GM19395 (cell line): ENCODE data around the gene RNF112.

Experiments used
- ATAC-seq: cut with Tn5 transposase; IDR thresholded peaks from one replicate; pipeline ENCODE4 v1.9.1; 2021; ENCODE audit warnings: mild to moderate bottlenecking, moderate library complexity; ENCODE audit not compliant: unreplicated experiment

RNF112 gene

DNA sequence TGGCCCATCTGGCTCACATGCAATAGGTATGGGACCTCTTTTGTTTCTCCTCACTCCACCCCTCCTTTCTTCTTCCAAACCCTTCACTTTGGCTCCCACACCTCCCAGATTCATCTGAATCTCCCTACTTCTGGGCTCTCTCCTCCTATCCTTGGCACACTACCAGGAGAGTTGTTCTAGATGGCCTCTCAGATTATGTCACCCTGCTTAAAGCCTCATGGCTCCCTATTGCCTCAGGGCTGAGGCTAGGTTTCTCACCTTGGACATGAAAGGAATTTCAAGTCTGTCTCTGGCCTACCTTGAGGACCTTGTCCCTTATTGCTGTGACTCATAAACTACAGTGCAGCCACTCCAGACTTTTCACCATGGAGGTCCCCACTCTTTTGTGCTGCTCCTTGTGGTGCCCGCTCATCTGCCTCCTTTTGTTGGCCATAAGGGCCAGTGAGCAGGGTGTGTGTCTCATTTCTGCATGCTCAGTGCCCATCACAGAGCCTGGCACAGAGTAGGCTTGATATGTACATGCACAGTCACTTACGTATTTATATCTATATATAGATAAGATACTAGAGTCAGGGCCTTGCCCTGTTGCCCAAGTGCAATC is 23.0 kb upstream of the RNF112 start:
- no peak for ATAC-seq

DNA sequence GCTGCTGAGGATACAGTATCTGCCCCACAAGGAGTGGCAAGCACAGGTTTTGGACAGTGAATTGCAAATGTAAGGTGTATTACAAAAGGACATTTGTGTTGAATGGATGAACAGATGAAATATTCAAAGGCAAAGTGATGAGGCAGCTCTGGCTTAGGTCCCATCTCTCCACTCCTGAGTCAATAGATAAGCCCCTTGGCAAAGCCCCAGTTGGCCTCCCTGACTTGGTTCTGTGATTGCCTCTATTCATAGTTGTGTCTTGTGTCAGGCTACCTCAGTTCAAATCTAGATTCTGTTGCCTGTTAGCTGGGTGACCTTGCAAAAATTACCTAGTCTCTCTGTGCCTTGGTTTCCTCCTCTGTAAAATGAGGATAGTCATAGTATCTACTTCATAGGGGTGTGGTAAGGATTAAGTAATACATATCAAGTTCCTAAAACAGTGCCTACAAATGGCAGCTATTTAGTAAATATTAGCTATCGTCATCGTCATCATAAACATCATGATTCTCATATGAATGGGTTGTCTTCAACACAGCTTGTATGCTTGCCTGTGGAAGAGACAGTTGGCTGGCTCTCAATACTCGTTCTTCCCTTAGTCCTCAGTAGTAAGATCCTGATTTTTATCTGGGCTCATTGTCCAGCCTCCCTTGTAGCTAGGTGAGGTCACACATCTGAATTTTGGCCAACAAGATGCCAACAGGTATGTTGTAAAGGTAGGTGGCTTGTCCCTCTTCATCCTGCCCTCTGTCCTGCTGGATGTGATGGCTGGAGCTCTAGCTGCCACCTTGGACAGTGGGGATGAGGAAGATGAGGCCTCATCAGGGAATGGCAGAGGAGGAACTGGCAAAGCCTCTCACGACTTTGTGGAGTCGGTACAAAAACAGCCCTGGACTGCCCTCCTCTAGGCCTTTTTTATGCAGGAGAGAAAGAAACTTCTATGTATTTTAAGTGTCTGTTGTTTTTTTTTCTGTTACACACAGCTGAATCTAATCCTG is 21.9 kb upstream of the RNF112 start:
- ATAC-seq = no peak

DNA sequence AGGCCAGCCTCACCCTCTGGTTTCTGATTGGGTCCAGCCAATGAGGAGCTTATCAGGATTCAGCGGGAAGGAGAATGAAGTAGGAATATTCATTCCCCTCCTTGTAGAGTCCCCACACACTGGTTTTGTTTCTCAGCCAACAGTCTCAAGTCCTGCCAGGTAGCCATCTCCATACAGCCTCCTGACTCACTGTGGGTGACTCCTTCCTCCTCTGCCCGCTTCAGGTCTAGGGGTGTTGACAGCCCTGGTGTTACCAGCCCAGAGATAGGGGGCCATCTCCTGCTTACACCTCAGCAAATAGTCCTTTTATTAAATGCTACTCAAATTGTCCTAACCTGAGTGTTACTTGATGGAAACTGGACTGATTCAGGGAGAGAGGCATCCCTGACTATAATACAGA is 20.1 kb upstream of the RNF112 start:
- no peak for ATAC-seq

DNA sequence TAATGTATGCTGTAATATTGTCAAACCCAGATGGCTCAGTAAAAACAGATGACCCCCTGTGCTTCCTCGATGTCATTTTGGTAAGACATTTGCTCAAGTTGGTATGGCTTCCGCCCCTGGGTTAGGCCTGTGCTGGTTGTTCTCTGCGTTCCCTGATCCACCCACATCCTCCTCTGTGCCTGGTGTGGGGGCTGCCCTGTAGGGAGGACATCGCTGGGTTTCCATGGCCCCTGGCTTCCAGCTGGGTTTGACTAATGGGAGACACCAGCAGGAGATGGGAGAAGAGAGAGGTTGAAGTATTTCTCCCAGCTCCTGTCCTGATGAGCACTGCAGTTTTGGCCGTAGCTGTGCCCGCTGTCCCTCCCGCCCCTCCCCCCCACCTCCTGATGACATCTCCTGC is 19.6 kb upstream of the RNF112 start:
- ATAC-seq = no peak

DNA sequence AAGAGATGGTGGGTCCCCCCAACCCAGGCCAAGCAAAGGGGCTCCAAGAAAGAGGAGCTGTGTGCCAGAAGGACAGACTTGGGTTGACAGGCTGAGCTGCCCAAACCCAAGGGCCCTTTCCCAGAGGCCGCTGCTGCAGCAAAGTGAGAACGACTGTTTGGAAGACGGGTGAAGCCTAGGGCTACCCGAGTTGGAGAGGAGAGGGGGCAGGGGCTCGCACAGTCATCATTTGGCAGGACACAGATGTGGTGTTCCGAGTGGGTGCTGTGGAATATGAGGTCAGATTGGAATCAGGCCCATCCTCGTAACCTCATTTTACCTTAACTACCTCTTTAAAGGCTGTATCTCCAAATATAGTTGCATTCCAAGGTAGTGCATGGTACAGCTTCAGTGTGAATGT is 18.7 kb upstream of the RNF112 start:
- no peak for ATAC-seq

DNA sequence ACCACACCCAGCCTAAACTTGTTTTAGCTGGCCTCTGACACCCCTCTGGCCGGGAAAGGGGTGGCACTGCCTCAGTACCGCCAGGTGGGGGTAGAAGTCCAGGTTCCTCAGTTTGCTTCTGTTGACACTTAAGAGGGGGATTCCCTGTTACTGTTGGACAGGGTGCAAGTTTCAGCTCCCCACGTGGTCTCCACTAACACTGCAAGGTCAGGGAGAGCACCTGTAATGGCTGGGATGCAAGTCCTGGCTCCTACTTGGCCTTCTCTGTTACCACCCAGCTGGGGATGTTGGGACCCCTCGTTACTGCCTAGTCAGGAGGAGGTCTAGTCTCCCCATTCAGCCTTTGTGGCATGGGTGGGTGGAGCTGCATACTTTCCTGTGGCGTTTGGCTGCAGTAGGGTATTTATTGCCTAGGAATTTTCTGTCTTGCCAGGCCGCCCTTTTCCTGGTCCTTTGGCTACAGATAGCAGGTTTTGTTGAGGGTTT is 13.4 kb upstream of the RNF112 start:
- no peak for ATAC-seq

DNA sequence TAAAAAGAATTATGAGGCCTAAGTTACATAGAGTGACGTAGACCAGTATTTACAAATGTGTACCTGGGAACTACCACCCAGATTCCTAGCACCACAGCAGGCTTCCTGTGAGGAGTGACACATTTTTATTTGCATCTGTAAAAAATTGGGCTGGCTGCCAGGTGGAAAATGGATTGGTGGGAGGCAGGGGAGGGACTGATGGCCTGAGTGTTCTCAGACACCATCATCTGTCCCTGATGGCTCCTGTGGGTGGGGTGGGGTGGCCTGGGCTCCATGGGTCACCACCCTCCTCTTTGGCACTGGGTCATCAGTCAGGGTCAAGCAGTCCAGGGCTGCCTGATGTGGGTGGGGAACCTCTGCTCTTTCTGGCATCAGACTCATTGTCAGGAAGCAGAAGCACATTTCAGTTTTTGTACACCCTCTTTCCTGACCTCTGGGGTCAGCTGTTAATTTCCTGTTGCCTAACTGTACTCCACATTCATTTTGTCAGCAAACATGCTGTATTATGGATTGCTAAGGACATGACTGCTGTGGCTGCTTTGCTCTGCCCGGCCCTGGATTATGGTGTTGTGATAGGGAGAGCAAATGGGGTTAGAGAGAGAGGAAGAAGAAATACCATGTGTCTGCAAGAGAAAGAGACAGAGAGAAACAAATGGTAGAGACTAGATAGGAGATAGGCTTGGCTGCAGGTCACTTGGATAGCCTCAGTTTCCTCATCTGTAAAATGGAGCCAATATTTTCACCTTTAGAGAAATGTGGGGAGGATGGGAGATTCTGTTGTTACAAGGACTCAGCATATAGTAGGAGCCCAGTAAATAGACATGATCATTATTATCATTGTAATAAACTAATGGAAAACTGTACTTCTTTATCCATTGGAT is 12.5 kb upstream of the RNF112 start:
- ATAC-seq = no peak

DNA sequence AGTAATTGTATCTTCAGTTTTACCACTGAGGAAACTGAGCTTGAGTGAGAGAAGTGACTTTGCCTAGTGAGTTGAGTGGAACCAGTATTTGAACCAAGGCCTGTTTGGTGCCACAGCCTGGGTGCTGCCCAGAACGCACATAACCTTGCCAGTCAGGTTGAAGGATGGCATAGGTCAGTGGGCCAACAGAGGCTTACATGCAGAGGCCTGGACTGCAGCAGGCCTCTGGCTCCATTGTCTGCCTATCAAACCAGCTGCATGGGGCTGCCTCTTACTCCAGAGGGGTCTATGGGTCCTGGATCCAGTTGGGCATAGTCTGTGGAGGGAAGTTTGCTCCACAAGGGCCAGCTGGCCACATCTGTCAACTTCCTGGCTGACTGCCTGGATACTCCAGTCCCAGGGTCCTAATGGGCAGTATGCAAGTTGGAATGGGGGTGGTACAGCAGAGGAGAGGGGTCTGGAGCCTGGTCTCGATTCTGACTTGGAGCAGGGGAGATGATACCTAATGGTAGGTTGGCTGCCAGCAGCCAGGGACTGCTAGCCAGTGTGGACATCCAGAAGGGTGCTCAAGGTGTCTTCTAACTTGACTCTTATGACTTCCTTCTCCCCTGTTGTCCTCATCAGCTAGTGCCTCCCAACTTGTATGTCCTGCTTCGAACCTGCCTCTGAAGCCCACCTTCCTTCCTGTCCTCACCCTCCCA is 11.1 kb upstream of the RNF112 start:
- ATAC-seq = no peak

DNA sequence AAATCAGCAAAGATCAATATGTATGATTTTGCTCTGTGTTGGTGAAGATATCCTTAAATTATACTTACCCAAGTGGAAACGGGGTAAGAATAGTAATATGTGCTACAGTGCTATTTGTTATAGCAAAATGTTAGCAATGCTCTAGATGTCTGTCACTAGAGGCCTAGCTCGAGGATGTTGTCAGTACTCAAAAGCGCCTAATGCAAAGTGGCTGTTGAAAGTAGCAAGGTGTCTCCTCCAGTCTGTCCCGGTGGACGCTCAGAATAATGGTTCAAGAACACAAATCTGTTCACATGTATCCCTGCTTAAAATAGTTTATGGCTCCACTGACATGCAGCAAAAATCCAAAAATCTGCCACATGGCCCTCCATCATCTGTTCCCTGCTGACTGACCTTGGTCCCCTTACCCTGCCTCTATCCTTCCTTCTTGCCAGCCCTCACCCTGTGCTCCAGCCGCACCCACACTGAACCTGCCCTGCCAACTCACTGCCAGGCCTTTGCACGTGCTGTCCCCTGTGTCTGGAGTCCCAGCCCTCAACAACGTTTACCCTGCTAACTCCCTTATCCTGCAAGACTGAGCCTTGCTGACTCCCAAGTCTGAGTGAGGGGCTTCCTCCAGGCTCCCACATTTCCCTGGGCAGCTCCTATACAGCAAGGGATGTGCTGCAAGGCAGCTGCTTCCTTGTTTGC is 9.6 kb upstream of the RNF112 start:
- ATAC-seq = no peak

DNA sequence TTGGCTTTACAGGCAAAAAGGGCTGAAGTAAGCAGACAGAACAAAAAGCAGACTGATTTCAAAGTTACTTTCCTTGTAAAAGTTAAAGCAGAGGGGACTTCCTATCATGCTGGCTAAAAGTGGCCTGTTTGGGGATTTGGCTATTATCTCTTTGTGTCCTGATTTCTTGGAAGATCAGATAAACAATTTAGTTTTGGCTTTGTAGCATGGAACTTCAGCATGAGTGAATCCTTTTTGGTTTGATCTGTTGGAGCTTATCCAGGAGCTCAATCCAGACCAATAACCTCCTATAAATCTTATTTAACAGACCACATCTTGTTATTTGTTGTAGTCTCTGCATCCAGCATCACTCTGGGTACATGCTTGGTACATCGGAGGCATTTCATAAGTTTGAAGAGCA is 8.9 kb upstream of the RNF112 start:
- ATAC-seq = no peak

DNA sequence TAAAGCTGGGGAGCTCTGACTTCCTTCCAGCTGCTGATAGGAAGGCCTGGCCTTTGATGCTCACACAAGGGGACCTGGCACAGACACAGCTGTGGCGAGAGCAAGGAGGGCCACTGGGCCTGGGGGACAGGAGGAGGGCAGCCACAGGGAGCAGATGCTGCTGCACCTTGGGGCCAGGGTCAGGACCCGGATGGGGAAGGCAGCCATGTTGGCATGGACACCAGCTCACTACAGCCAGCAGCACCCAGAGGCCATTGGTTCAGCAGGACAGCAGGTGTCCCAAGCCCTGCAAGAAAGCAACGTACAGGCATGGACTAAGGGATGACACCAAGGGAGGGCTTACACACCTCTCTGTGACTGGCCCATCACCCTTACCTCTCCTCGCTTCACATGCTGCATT is 8.0 kb upstream of the RNF112 start:
- ATAC-seq = no peak

DNA sequence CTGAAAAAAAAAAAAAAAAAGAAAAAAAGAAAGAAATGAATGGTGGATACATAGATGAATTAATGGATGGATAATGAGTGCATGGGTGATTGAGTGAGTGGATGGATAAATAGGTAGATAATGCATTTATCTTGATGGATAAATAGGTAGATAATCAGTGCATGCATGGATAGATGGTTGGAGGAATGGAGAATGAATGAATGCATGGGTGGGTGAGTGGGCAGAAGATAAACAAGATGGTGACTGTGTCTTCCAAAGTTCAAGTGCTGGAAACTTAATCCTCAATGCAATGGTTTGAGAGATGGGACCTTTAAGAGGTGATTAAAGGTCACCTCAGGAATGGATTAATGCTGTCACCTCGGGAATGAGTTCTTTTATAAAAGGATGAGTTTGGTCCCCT is 6.8 kb upstream of the RNF112 start:
- ATAC-seq = no peak

DNA sequence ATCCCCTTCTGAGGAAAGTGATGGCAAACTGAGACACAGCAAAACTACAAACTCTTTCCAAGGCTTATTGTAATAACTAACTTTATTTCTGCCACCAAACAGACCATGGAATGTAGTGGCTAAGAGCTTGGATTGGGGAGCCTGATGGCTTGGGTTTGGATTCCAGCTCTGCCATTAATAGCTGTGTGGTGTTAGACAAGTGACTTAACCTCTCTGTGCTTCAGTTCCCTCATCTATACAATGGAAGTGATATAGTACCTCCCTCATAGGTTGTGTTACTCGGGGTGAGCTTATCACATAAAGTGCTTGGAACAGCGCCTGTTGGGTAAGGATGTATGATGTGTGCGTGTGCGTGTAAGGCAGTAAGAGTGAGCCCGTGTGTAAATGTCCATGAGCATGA is 5.9 kb upstream of the RNF112 start:
- ATAC-seq = no peak

DNA sequence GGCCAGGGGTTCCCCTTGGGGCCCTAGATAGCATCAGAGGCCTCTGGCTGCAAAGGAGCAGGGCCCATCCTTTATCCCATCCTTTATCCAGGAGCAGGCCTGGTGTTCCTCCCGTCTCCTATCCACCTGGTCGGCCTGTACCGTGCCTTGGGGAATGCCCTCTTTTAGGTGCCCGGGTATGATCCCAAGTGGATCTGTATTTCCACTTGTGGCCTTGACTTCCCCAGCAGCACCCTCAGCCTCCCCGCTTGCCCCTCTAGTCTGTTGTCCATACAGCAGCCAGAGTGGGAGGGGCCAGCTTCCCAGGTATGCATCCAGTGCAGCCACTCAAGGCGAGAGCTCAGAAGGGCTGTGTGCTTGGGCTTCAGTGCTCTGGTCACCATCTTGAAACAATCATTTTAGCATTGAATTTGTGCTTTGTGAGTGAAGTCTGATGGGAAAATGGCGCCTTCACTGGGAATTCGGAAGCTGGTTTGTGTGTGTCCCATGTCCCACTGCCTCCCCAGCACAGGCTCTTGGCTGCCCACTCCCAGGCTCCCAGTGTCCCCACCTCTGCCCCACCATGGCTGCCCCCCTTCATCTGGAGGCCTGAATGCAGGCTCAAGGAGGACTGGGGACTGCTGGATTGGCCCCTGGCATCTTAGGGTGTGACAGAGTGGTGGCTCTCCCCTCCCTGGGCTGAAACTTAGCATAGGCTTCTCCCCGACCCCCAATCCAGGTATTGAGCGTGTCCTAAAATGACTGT is 3.3 kb upstream of the RNF112 start:
- no peak for ATAC-seq

DNA sequence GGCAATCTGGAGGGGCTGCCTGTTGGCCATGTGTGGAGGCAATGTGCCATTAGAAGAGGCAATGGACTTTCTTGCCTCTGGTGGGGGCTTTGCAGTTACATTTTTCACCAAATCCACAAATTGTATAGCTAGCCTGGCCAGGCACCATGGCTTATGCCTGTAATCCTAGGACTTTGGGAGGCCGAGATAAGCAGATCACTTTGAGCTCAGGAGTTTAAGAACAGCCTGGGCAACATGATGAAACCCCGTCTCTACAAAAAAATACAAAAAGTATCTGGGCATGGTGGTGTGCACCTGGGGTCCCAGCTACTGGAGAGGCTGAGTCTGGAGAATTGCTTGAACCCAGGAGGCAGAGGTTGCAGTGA is 2.7 kb upstream of the RNF112 start:
- no peak for ATAC-seq

DNA sequence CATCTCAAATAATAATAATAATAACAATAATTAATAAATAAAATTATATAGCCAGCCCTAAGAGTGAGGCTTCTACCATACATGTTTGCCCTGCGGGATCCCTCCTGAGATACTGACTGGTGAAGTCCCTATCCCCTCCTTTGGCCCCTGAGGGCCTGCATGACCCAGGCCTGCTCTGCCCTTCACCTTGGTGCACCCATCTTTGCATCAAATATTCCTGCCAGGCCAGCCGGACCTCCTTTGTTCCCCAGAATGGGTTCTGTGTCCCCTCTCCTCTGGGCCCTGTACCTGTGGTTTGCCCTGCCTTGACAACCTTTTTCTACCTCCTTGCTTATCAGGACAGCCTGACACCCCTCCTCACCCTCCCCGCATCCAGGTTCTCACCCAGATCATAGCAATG is 2.0 kb upstream of the RNF112 start:
- no peak for ATAC-seq

DNA sequence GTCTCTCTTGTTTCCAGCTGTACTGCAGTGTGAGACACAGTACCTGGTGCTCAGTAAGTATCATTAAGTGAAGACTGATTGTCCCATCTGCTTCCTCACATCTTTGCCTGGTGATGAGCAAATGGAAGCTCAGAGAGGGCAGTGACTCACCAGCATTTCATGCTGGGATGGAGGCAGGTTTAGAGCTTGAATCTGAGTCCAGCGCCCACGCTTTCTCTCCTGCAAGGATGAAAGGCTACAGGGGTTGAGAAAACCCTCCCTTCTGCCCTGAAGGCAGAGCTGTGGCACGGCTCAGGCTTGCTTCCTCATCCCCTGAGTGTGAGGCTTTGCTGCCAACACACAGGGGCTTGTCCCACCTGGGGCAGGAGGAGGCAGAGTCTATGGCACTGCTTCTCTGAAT is 1.5 kb upstream of the RNF112 start:
- ATAC-seq = no peak

DNA sequence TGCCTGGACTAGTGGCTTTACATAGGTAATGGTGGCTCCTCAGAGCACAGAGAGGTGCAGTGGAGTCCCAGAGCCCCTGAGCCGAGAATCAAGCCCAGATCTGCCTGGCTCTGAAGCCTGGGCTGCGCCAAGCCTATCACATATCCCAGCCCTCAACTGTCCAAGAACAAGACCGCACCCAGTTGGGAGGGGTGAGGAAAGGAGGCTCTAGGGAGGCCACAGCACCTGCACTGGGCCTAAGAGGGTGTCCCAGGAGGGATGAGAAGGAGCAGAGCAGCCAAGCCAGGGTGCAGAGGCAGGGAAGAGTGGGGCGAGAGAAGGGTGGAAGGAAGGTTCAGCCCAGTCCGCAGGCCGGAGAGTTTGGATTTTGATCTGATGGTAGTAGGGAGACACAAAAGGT is 941 bp upstream of the RNF112 start:
- no peak for ATAC-seq

DNA sequence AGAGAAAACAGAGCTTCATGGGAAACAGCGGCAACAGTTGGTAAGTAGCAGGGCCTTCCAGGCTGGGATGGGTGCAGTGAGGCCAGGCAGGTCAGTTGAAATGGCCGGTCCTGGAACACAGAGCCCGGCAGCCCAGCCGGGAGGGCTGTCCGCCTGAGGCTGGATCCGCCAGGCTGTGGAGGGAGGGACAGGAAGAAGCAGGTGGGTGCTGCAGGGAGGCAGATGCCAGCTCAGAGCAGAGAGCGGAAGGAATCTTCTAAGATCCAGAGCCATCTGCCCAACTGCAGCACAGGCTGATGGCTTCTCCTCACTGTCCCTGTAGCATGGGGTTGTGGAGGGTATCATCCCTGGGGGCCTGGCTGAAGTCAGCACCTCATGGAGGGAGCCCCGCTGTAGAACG is 599 bp downstream of the RNF112 start:
- ATAC-seq = no peak

DNA sequence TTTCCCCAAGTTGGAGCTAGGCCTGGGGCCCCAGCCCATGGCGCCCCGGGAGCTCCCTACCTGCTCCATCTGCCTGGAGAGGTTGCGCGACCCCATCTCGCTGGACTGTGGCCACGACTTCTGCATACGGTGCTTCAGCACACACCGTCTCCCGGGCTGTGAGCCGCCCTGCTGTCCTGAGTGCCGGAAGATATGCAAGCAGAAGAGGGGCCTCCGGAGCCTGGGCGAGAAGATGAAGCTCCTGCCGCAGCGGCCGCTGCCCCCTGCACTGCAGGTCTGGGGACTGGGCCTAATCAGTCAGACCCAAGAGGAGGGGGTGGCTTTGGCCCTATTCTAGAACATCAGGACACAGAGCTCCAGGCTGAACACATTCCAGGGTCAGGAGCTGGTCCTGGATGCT is 1.5 kb downstream of the RNF112 start:
- no peak for ATAC-seq
